ENCODE data around the gene TUBGCP3.

TUBGCP3 gene

DNA sequence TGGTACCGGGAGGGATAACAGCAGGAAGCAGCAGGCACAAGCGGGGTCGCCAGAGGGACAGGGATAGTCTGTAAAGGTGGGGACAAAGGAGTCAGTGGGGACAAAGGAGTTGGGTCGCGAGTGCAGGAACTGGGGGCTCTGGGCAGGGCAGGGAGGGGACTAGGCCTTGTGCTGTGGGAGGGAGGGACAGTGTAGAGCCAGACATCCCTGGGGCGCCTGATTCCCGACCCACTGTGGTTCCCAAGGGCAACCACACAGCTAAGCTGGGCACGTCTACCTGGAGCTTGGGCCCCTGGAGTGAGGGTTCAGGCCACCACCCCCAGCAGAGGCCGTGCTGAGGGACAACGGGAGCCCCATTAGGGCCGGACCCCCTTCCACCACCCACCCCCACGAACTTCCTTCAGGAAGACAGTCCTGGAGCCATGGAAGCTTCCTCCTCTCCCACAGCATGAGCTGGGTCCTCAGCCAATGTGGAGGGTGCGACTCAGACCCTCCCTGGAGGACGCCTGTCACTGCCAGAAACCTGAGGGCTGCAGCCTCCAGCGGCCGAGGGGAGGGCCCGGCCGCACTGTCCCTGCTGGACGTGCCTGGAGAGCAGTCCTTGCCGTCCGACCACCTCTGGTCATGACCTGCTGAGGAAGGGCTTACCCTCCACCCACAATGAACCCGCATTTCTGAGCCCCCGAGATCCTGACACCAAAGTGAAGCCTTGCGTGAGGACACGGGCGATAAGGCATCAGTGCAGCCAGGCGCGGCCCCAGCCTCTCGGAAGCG, 133.9 kb downstream of the TUBGCP3 start:
- DNase-seq (ENCODE audit: low read depth) = no peak

DNA sequence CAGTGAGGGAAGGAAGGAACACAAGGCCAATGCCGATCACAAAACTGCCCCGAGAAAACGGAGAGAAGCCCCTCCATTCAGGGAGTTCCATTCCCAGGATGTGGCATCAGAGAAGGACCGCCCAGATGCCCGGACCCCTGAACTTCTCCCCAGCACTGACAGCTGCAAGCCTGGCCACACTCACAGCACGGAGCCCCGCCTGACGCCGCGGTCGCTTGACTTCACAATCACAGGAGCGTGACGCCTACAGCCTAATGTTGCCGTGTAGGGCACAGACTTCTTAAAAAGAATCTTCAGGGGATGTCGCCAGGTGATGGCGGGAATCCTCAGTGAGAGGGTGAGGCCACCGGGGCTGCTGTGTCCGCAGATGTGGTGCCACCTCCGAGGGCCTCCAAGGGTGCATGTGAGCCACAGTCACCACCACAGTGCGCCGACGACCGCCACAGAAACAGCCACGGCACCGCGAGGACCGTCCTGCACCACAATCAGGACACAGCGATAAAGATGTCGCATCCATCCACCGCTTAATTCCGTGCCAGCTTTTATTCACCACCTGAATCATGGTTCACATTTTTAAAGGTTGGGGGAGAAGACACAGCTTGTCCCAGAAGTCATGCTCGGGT, 134.6 kb downstream of the TUBGCP3 start:
- DNase-seq (ENCODE audit: low read depth) = no peak

DNA sequence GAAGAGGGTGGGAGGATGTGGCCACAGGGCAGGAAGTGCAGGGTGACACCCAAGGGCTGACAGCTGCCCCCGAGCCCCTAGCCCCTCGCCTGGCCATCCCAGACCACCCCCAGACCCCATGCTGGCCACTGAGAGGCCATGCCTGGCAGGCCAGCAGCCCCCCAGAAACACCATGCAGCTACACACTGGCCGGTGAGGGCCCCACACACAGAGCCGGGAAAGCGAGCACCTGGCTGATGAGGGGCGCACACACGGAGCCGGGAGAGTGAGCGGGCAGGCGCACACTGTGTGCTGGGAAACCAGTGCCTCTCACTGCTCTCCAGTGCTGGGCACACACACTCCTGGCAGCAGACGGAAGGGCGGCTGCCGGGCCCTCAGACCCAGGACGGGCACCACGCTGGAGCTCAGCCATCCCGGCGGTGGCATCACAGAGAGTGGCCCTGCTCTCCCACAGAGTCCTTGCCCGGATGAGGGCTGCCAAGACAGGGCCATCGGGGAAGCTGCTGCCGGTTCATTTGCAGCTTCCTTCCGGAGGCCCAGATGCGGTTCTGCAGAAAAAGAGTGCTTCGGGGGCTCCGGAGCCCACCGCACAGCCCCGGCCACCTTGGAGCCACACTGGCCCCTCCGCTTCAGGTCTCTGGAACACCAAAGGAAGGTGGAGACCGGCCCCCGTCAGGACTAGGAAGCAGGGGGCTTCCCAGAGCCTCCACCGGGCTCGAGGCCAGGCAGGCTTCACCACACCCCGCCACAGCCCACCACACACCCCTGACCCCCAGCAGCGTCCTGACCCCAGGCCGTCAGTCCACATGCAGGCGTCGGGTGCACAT, 135.4 kb downstream of the TUBGCP3 start:
- DNase-seq (ENCODE audit: low read depth) = no peak

DNA sequence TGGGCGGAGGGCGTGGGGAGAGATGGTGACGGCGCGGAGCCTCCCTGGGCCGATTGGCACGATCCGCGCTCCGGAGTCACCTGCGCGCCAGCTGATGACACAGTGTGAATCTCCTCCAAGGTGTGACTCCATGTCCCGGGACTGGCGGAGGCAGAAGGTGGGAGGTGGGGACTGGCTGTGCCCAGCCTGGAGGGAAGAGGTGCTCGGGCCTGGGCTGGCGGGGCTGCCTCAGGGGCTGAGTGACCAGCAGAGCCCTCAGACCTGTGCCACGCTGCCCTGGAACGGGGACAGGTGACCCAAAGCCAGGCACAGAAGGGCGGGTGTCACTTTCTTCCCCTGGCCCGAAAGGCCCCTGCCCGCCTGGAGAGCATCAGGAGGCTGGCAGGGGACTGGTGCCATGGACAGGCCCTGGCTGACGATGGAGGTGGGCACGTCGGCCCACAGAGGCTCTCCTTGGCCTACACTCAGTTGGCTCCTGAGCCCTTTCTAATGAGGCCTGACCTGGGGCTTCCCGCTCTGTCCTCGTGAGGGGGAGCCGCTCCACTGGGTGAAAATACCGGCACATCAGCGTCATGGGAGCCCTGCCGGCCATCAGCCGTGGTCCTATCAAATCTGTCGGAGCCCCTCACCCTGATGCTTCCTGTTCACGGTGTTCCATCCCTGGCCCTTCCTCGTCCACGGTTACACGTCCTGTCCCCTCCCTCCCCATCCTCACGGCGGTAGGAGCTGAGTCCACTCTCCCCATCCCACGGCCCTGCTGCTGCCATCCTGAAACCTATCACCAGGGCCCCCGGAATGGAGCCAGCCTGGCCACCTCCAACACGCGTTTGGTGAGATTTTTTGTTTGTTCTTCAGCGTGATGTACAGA, 136.2 kb downstream of the TUBGCP3 start:
- no peak for DNase-seq (ENCODE audit: low read depth)

DNA sequence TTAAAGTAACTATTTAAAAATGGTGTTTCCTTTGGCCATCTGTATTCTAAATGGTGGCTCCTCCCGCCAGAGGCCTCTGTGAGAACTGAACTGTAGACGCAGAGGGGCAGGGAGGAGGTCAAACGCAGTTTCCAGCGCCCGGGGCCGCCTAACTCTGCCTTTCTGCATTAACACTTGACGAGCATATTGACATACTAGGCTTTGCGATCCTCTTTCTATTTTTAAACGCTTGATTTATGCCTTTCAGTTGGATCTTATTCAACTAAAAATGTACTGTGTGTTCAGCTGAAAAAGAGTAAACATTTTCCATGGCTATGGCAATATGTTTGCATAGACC, 137.1 kb downstream of the TUBGCP3 start:
- DNase-seq (ENCODE audit: low read depth) = no peak

DNA sequence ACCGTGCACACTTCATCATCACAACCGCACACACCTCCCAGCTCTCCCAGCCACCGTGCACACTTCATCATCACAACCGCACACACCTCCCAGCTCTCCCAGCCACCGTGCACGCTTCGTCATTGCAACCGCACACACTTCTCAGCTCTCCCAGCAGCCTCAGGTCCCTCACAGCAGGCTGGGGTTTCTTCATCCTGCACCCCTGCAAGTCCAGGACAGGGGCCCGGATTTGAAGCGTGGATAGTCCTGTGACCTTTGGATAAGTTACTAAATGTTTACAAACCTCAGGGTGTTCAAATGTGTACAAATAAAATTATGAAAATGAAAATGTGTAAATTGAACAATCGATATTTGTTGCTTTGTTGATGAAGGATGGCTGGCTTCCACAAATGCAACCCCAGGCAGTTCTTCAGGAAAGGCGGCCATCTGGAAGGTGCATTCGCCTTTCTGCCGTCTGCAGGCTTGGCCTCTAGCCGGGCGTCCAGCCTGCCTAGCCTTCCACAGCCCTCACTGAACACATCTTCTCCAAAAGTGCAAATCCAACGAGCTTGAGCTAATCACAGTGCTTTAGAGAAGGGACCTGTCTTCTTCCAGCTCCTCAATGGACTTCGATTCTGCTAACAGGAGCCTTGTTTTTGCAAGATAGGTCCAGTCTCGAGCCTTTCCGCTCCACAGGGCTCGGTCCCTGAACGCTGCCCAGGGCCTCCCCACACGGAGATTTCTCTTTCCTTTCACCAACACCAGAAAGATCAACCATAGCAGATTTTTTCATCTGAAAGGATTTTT, 137.6 kb downstream of the TUBGCP3 start:
- DNase-seq (ENCODE audit: low read depth) = no peak

DNA sequence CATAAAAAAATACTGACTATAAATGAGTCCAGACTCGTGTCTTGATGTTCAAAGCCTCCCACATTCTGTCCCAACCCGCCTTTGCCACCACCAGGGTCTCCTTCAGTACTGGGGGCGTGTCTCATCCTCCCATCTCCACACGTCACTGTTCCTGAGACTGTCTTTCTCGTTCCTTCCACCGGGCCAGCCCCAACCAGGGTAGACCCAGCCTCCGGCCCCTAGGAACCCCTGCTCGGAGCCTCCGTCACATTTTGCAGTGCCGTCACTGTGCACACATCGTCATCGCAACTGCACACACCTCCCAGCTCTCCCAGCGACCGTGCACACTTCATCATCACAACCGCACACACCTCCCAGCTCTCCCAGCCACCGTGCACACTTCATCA, 138.4 kb downstream of the TUBGCP3 start:
- no peak for DNase-seq (ENCODE audit: low read depth)

DNA sequence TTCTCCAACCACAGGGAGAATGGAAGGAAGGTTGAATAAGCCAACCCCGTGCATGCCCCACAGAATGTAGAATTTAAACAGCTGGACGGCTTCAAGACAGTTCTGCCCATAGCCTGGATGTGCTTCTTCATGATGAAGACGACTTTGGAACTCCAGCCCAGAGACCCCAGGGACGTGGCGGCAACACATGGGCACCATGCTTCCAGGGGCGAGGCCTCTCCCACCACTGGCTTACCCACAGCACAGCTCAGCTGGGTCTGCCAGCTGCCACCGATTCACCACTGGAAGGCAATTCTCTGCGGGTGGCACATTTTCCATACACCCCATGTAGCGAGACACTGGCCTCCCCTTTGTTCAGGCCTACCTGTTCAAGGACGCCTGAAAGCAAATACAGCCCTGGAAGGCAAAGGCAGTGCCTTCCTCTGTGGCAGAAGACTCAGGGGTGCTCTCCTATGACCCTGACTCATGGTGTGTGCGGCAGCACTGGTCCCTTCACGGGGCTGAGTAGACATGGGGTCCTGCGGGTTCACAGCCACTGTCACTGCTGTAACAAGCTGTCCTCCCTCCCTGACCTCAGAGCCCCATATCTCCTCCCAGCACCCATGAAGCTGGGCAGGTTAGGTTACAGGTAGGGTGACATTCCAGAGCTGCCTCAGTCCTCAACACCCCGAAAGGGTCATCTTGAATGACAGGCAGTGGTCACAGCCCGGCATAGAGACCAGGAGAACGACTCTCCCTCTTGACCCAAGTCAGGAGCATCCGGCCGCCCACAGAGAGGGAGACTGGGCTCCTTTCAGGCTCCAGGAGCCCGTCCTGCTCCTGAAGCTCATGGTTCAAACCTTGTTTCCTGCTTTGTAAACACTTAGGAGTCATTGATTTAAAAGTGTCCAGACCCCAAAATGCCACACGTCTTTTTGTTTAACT, 139.1 kb downstream of the TUBGCP3 start:
- DNase-seq (ENCODE audit: low read depth) = no peak

DNA sequence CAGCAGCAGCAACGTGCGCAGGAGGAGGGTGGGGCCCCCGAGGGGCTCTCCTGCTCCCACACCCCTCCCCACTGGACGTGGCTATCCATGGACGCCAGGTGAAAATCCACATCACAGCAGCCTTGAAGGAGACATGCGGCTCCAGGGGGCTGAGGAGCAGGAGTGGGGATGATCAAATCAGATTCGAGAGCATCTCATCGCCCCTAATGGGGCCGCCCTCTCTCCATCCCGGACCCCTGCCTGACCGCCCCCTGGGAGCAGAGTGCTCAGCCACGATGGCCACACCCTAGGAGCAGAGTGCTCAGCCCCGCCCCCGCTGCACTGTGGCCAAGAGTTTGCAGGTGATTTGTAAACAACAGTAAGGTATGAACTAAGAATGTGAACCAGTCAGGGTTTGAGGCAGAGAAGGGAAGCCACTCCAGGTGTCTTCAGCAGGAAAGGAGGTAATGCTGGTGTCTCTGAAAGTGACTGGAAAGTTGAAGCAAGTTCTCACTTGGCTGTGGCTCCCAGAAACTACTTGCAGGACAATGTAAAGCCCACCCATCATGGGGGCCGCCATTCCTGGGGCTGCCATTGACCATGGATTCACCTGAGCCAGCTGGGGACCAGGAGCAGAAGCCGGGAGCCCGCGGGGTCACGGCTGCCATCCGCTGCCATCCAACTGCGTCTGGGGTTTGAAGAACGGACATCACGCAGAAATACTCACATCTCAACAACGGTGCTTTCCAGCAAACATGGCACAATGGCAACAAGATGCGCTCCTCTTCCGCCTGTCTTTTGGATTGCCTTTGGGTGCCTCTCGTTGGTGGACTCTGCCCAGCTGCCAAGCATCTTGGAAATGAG, 140.0 kb downstream of the TUBGCP3 start:
- DNase-seq (ENCODE audit: low read depth) = no peak

DNA sequence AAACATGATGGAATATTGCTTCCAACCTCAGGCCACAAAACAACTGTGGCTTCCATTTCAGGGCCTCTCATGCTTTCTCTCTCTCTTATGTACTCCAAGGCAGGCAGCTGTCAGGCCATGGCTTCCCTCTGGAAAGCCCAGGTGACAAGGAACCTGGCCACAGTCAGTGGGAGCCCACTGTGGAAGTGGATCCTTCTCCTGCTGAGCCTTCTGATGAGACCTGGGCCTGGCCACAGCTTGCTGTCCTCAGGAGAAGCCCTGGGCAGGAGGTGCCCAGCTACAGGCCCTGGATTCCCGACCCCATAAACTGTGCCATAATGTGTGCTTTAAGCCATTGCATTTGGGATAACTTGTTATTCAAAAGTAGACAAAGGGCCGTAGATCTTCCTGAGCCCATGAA, 140.6 kb downstream of the TUBGCP3 start:
- no peak for DNase-seq (ENCODE audit: low read depth)

DNA sequence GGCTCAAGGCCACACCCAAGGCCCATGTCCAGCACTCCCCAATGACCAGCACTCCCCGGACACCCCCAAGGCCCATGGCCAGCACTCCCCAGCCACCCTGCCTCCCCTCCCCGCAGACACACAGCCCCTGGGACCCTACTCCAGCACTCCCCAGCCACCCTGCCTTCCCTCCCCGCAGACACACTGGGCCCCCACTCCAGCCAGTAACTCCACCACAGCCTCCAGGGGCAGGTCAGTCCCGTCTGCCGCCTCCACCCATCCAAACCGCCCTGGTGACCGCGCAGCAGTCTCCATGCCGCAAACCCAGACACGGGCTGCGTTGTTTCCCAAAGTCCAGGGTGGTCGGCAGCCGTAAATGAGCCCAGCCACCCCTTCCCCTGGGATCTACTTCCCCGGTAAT, 141.1 kb downstream of the TUBGCP3 start:
- DNase-seq (ENCODE audit: low read depth) = no peak

DNA sequence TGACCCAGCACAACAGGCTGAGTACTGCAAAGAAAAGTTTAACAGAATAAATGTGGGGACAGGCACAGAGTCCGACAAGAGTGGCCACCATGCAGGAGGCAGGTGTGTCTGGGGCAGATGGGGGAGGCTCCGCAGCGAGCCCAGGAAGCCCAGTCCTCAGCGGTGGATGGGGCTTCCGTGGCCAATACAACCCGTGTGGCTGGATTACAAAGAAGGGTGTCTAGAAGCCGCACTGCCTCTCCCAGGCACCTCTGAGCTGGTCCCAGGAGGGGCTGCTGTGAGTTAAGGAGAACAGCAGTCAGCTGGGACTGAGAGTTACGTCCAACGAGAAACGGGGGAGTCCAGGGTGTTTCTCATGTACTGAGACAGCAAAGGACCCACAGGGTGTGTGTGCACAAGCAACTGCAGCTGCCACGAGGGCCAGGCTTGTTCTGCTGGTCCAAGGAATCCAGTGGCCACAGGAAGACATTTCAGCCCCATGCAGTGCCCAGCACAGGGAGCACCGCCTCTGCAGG, 141.5 kb downstream of the TUBGCP3 start:
- DNase-seq (ENCODE audit: low read depth) = no peak

DNA sequence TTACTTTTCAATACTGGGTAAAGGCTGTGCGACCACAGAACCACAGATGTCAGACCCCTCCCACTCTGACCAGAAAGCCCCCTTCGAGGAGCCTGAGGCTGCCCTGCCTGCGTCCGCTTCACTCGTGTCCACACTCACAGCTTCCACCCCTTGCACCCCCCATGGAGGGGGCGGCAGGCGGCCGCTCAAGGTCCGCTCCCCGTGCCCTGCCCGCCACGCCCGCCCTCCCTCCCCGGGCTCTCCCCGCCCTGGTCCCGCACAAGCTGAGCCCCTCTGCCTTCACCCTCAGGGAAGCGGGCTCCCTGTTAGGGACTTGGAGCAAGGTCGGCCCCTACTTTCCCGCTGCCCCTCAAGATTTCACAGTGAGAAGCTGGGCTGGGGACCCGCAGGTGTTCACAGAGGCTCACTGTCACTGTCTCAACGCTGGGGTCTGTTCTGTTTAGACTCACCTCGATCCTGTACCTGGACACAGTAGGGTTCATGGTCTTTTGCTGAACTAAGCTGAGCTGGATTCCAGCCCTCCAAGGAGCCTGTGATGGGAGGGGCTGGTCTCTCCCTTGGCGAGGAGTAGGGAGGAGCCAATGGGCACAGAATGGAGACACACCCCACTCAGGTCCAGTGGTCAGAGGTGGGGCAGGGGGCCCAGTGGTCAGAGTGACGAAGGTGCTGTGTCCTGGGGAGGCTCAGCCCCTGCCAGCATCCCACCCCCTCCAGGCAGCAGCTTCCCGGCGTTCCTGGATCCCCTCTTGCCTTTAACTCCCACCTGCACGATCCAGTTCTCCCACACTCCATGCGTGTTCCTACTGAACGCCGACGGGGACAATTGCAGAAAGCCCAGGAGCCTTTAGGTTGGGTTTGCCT, 142.3 kb downstream of the TUBGCP3 start:
- no peak for DNase-seq (ENCODE audit: low read depth)

DNA sequence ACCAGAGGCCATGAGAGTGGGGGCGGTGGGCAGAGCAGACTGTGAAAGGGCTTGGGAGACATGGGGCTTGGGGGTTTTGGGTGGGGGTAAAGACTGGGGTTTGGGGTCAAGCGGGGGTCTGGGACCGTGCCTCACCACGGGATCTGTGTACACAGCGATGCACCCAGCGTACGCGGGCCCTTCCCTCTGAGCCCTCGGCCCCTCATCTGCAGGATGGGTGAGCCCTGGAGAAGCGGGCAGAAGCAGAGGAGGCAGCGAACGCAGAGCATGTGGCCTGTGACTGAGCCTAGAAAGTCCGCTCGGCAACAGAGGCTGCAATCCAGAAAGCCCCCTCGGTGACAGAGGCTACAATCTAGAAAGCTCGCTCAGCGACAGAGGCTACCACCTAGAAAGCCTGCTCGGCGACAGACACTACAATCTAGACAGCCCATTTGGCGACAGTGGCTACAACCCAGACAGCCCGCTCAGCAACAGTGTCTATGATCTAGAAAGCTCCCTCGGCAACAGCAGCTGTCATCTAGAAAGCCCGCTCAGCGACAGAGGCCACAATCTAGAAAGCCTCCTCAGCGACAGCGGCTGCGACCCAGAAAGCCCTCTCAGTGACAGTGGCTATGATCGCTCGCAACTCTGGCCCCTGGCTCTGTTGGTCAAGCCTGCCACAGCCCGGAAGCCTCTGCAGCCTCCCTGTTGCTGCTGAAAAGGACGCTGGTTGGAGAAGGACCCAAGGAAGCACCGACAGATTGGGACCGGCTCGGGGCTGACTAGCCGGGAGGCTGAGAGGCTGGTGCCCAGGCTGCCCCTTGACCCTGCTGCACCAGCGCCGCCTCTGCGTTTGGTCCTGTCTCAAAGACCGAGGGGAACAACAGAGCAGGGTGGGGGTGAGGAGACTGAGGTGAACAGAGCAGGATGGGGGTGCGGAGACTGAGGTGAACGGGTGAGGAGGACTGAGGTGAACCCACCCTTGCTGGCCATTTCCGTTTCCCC, 143.2 kb downstream of the TUBGCP3 start:
- no peak for DNase-seq (ENCODE audit: low read depth)

DNA sequence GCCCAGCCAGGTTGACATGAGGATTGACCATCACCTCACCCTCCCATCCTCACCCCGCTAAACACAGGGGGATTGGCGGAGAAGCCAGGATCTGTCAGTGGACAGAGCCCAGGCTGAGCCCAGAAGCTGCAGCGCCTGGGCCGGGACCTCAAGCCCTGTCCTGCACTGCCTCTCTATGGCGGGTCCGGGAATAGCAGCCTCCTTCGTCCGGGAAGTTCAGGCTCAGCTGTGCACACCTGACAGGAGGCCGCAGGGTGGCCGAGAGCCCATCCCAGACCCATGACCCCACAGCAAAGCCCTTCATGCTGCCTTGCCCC, 144.0 kb downstream of the TUBGCP3 start:
- no peak for DNase-seq (ENCODE audit: low read depth)

DNA sequence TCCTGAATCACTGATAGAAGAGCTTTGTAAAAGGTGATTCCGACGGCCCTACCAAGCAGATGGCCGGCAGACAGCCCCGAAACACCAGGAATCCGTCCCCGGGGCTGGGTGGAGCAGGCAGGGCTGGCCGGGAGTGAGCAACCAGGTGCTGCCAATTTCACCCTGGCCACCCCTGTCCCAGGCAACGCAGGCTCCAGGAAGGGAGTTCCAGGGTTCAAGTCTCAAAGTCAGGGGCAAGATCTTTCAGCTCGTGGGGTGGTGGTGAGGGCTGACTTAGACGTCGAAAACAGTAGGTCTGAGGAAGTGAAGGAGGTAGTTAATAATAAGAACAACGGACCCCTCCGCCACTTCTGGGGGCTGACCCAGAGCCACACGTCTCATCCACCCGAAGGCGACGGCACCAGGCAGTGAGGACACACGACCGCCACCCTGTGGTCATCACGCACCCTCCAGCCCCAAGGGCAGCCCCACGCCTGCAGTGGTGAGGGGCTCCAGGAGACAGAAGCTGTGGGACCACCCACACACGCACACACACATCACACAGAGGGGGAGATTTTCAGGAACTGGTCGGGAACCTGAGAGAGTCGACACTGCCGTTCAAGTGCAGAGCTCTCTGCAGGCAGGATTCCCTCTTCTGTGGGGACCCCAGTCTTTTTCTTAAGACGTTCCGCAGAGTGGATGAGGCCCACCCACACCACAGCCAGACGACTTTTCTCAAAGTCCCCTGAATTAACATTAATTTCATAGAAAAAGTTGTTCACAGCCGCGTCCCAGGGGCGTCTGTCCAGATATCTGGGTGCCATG, 144.6 kb downstream of the TUBGCP3 start:
- DNase-seq (ENCODE audit: low read depth) = no peak

Measured in stimulated activated CD8-positive, alpha-beta memory T cell treated with anti-CD3 and anti-CD28 coated beads, Interleukin-12 subunit alpha, Interleukin-12 subunit beta, amount 100 ng/mL, for 4 hours (primary cell).